Hepatocyte (in vitro differentiated cells): ENCODE data around the gene LMOD2. TPM values are rescaled to one million over a fixed set of nuclear protein-coding genes. Genes with fewer than 3 reads are reported as not detected.

Source experiments
- DNase-seq: peaks from one replicate; pipeline ENCODE4 v3.0.0-alpha.2; 2016; ENCODE audit warnings: low spot score
- H2AFZ ChIP-seq: fragments of 200-600 bp; sonication (generic); 2 replicates; pipeline ENCODE4 v1.6.0; 2016; ENCODE audit warnings: antibody characterized with exemption, mild to moderate bottlenecking
- H3K27ac ChIP-seq: fragments of 200-600 bp; sonication (generic); 2 replicates; pipeline ENCODE4 v1.5.1; 2016; ENCODE audit warnings: mild to moderate bottlenecking
- H3K27me3 ChIP-seq: fragments of 200-600 bp; sonication (generic); 2 replicates; pipeline ENCODE4 v1.6.1; 2016
- H3K36me3 ChIP-seq: fragments of 200-600 bp; sonication (generic); replicated peaks from 2 replicates; pipeline ENCODE4 v1.5.1; 2016; ENCODE audit warnings: low read depth; ENCODE audit not compliant: insufficient read depth
- H3K4me1 ChIP-seq: fragments of 200-600 bp; sonication (generic); 2 replicates; pipeline ENCODE4 v1.5.1; 2016; ENCODE audit warnings: mild to moderate bottlenecking, moderate library complexity; ENCODE audit not compliant: insufficient read depth
- H3K4me2 ChIP-seq: fragments of 200-600 bp; sonication (generic); 2 replicates; pipeline ENCODE4 v1.6.0; 2016
- H3K4me3 ChIP-seq: fragments of 200-600 bp; sonication (generic); 2 replicates; pipeline ENCODE4 v1.5.1; 2016; ENCODE audit warnings: mild to moderate bottlenecking
- H3K79me2 ChIP-seq: fragments of 200-600 bp; sonication (generic); 2 replicates; pipeline ENCODE4 v1.6.0; 2017; ENCODE audit warnings: mild to moderate bottlenecking
- H3K9me2 ChIP-seq: fragments of 200-600 bp; sonication (generic); replicated peaks from 2 replicates; pipeline ENCODE4 v1.6.0; 2017; ENCODE audit warnings: mild to moderate bottlenecking; ENCODE audit not compliant: insufficient read depth
- H3K9me3 ChIP-seq: fragments of 200-600 bp; sonication (generic); 2 replicates; pipeline ENCODE4 v1.5.1; 2016; ENCODE audit warnings: low read depth, mild to moderate bottlenecking
- H4K20me1 ChIP-seq: fragments of 200-600 bp; sonication (generic); 2 replicates; pipeline ENCODE4 v1.6.0; 2016; ENCODE audit warnings: mild to moderate bottlenecking; ENCODE audit not compliant: insufficient read depth, poor library complexity, severe bottlenecking
- EZH2 ChIP-seq: fragments of 200-600 bp; sonication (generic); IDR thresholded peaks from 2 replicates; pipeline ENCODE4 v1.6.1; 2016; ENCODE audit warnings: antibody characterized with exemption, mild to moderate bottlenecking, borderline replicate concordance
- EZH2phosphoT487 ChIP-seq: fragments of 200-600 bp; sonication (generic); IDR thresholded peaks from one replicate; pipeline ENCODE4 v1.6.1; 2018; ENCODE audit warnings: antibody characterized with exemption, mild to moderate bottlenecking, low read depth, moderate library complexity; ENCODE audit not compliant: unreplicated experiment, severe bottlenecking
- WGBS: methylation state at CpG from one replicate; pipeline ENCODE4 v1.1.6; 2016; ENCODE audit warnings: low lambda C conversion rate; ENCODE audit errors: missing lambda C conversion rate; 5-methylcytosine and 5-hydroxymethylcytosine counted together
- polyA plus RNA-seq: library from polyadenylated mRNA; unstranded; fragments of >200 nt; fragmentation: Nextera tagmentation; extraction: Ambion mirVana; gene quantifications from 2 replicates; pipeline ENCODE4 v1.2.1, GENCODE V29; 2016
- total RNA-seq: library from RNA; depleted of rRNA; stranded (reverse); fragments of >200 nt; gene quantifications from 2 replicates; pipeline ENCODE4 v1.2.3, GENCODE V29; 2014
- TF ChIP-seq, protein P1 (sequence below): fragments of 200-600 bp; sonication (generic); IDR thresholded peaks from 2 replicates; pipeline ENCODE4 v1.5.1; 2016; ENCODE audit warnings: antibody characterized with exemption, mild to moderate bottlenecking; ENCODE audit not compliant: poor library complexity

The LMOD2 gene
- total and polyA plus RNA-seq, 2 experiments from 2014 or later = not detected

DNA sequence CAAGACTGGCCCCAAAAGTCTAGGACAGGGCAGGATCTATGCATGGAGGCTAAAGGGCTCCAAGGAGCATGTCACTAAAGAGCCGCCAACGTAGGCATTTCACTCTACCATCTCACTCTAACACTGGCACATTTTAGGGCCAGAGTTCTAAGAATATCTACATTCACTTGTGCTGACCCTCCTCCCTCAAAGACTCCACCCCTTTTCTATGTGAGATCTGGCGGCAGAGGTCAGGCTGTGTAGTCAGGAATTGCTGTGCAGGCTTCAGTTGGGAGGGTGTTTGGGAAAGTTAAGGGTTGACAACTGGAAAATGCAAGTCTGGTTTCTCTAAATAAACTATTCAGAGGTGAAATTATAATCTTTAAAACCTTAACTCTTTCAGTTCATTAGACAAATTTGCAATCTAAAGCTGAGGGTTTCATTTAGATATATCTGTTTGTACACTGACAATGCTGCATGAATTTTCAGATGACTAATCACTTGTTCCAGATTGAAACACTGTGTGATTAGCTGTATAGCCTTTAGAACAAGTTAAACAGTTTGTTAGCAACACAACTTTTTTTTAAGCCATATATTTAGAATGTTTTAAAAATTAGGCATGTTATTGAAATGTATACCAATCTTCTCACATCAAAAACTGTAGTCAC, 18.2 kb downstream of the LMOD2 start:
- Histone ChIP-seq H3K9me3 (no peaks in the 10 kb centered on the region), H3K27ac (no peak overlapping the region), H3K36me3 (no peaks in the 10 kb centered on the region), H3K9me2 (no peaks in the 10 kb centered on the region), H4K20me1 (no peaks in the 10 kb centered on the region), H2AFZ (no peak overlapping the region), H3K27me3 (no peaks in the 10 kb centered on the region), H3K79me2 (no peaks in the 10 kb centered on the region), H3K4me3 (no peak overlapping the region), H3K4me1 (peaks cover 10% of the 10 kb centered on the region), H3K4me2 (no peak overlapping the region)
- no peak for TF ChIP-seq EZH2phosphoT487
- TF ChIP-seq, protein P1, sequence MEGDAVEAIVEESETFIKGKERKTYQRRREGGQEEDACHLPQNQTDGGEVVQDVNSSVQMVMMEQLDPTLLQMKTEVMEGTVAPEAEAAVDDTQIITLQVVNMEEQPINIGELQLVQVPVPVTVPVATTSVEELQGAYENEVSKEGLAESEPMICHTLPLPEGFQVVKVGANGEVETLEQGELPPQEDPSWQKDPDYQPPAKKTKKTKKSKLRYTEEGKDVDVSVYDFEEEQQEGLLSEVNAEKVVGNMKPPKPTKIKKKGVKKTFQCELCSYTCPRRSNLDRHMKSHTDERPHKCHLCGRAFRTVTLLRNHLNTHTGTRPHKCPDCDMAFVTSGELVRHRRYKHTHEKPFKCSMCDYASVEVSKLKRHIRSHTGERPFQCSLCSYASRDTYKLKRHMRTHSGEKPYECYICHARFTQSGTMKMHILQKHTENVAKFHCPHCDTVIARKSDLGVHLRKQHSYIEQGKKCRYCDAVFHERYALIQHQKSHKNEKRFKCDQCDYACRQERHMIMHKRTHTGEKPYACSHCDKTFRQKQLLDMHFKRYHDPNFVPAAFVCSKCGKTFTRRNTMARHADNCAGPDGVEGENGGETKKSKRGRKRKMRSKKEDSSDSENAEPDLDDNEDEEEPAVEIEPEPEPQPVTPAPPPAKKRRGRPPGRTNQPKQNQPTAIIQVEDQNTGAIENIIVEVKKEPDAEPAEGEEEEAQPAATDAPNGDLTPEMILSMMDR = no peak
- no peak for TF ChIP-seq EZH2
- no peak for DNase-seq
- 78% methylated on average over 3 of the region's 3 CpGs for WGBS

DNA sequence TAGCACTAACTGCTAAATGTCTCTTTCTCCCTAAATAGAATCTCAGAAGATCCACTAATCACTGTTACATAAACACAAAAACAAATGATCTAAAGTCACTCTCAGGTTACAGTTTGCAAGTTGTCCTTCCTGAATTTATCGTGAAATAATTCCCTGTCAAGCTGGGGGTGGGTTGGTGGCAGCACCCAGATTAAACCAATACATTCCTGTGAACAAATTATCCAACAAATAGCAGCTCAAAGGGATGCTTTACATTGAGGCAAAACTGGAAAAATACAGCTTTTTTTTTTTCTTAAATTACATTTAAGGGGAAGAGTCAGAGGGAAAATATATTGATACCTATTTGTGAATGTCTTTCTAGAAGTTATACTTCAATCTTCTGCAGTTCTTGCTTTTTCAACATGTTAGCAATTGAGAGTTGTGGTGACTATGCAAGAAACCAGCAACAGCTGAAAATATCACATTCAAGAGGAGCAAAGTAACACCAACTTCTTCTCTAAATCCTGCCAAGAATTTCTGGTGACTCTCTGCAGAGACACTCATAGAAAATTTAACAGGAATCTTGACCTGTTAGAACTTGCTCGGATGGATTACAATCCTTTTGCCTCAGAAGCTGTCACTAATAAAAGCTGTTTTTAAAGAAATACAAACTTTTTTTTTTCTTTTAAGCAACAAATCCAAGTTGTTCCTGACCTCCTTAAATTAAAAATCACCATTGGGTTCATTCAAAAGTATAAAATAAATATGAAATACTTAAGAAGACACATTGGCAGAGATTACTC, 18.9 kb downstream of the LMOD2 start:
- H3K4me1 ChIP-seq = peaks cover 10% of the 10 kb centered on the region
- no peaks in the 10 kb centered on the region for H3K79me2 ChIP-seq
- H3K9me3 ChIP-seq = no peaks in the 10 kb centered on the region
- H4K20me1 ChIP-seq = no peaks in the 10 kb centered on the region
- no peak overlapping the region for H3K4me2 ChIP-seq
- H3K4me3 ChIP-seq = no peak overlapping the region
- no peak for TF ChIP-seq EZH2phosphoT487
- TF ChIP-seq, protein P1 = no peak
- TF ChIP-seq EZH2 = no peak
- H3K9me2 ChIP-seq = no peaks in the 10 kb centered on the region
- H3K27me3 ChIP-seq = no peaks in the 10 kb centered on the region
- no peak overlapping the region for H3K27ac ChIP-seq
- 31% methylated on average over 2 of the region's 2 CpGs for WGBS
- no peak overlapping the region for H2AFZ ChIP-seq
- DNase-seq = no peak
- no peaks in the 10 kb centered on the region for H3K36me3 ChIP-seq

- H3K36me3 ChIP-seq = no peaks in the 10 kb centered on the region
- H3K4me2 ChIP-seq = no peak overlapping the region
- H3K9me3 ChIP-seq = no peaks in the 10 kb centered on the region
- no peak for DNase-seq
- no peaks in the 10 kb centered on the region for H3K79me2 ChIP-seq
- H4K20me1 ChIP-seq = no peaks in the 10 kb centered on the region
- H3K4me1 ChIP-seq = peaks cover 10% of the 10 kb centered on the region
- no peak overlapping the region for H3K4me3 ChIP-seq
- no peak overlapping the region for H3K27ac ChIP-seq
- H3K27me3 ChIP-seq = no peaks in the 10 kb centered on the region
- H3K9me2 ChIP-seq = no peaks in the 10 kb centered on the region
- H2AFZ ChIP-seq = no peak overlapping the region
- TF ChIP-seq, protein P1 = no peak
Measured at GRCh38 chr7:123675181-123675473, 19.5 kb downstream of the LMOD2 start.
